ENCODE data around the gene CLCA2. TPM values are rescaled to one million over a fixed set of nuclear protein-coding genes. Genes with fewer than 3 reads are reported as not detected.

Gene CLCA2
- polyA plus RNA-seq, 1 donor, result not detected

DNA sequence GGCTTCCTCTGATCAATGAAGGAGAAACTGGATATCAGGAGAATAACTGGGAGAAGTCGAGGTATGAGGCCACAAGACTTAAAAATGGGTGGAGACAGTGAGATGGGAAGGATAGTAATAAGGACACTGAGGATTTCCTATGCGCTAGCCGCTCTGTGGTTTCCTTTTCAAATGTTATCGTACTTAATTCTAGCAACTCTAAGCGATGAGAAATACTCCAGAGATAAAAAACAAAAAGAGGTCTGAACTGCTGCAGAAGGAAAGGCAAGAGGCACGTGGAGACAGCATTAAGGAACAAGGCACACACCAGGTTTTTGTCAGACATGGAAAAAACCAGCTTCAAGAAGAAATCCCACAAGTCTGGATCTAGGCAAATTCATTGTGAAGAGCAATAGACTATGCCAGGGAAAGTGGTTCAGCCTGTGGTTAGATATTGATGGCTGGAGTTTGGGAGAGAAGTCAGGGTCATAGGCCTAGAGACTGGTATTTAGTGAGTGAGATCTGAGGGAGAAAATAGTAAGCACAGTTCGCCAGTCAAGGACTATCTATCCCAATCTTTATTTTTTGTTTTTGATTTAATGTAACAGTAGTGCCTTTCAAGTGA, 5.3 kb downstream of the CLCA2 start:
- no peak for DNase-seq (ENCODE audit: low read depth)

GRCh38 chr1:86429835-86430234, 5.9 kb downstream of the CLCA2 start:
- DNase-seq (ENCODE audit: low read depth), result no peak

GRCh38 chr1:86430376-86430775, 6.4 kb downstream of the CLCA2 start:
- no peak for DNase-seq (ENCODE audit: low read depth)

DNA sequence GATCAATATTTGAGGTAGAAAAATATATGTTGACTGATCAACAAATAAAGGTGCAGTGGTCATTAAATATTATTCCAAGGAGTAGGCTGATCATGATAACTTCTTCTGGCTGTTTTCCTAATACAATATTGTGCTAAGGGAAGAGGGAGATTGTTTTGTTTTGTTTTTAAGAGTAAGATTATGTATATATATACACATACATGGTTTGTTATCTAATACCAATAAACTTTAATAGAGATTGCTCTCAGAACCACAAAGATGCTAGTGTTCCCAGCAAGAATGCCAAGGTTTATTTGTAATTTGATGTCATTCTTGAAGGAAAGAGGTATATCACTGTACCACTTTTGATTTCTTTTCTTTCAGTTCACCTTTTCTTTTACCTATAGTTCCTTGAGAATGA, 10.1 kb downstream of the CLCA2 start:
- no peak for DNase-seq (ENCODE audit: low read depth)

GRCh38 chr1:86435327-86435726, 11.4 kb downstream of the CLCA2 start:
- no peak for DNase-seq (ENCODE audit: low read depth)

DNA sequence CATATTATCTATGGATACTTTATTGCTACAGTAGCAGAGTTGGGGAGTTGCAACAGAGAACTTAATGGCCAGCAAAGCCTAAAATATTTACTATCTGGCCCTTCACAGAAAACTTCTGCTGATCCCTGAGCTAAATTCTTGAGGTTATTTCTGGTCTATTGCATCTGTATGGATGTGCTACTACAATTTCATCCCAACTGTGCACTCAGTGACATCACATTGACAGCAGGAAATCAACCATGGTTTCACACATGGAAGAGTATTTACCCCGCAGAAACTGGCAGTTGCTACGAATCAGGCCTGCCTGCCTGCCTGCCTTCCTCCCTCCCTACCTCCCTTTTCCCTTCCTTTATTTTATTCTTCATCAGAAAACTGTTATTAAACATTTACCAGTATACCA, 12.1 kb downstream of the CLCA2 start:
- no peak for DNase-seq (ENCODE audit: low read depth)

DNA sequence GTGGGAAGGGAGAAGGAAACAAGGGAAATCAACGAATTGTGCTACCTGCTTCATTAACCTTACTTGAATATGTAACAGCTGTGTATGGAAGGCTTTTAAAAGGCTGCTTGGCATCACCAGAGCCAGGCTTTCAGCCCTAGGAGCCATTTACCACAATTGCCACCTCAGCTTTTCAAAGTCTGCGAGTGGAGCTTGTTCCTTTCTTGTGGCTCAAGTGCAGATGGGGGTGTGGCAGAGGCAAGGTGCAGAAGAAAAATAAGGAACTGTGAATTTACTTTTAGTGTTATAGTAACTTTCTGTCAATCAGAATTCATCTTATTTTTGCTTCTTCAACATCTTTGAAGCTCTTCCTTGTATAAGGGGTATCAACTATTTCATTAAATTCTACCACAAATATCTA, 17.6 kb downstream of the CLCA2 start:
- DNase-seq (ENCODE audit: low read depth), result no peak

DNA sequence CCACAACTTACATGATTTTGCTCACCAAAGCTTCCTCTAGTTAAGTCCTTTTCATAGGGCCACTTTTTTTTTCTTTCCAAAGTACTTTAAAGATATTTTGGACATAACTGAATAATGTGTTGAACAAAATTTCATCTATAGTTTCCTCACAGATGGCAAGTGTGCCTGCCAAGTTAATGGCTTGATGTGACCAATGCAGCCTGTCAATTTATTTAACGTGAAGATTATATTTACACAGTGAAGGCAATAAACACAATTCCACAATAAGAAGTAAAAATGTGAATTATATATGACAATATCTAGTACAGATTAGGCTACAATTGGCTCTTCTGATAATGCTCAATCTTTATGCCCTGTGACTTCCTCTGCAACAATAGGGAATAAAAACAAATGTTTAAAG, 18.0 kb downstream of the CLCA2 start:
- no peak for DNase-seq (ENCODE audit: low read depth)

DNA sequence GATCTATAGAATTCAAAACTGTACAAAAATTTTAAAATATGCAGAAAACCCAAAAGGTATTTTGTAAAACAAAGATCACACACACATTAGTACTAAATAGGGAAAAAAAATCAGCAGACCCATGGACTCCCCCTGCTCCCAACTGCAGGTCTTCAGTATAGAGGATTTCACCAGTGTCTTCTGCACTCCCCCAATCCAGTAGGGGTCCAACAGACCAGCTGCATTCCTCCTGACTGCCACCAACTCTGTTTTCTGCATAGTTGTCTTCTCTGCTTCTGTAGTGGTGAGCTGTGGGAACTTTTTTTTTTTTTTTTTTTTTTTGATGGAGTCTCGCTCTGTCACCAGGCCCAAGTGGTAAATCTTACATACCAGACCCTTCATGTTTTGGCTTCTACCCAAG, 21.9 kb downstream of the CLCA2 start:
- DNase-seq (ENCODE audit: low read depth), result no peak

DNA sequence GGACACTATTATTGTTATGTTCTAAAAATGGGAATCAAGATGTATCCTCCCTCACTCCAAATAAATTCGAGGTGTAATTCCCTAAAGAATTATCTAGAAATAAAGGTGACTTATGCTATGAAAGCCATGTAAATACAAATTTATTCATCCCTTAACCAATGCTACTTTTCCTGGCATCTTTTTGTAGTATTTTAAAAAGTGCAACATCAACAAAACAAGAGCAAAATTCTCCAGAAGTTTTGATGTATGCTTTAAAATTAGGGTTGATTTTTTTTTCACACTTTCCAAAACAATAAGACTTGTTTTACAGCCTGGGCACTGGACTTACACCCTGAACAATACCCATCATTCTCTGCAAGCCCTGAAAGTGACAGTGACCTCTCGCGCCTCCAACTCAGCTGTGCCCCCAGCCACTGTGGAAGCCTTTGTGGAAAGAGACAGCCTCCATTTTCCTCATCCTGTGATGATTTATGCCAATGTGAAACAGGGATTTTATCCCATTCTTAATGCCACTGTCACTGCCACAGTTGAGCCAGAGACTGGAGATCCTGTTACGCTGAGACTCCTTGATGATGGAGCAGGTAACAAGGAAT, 23.3 kb downstream of the CLCA2 start:
- DNase-seq (ENCODE audit: low read depth), result no peak

- no peak for DNase-seq (ENCODE audit: low read depth)
These were observed 24.7 kb downstream of the CLCA2 start for GRCh38 chr1:86448670-86449069.

DNA sequence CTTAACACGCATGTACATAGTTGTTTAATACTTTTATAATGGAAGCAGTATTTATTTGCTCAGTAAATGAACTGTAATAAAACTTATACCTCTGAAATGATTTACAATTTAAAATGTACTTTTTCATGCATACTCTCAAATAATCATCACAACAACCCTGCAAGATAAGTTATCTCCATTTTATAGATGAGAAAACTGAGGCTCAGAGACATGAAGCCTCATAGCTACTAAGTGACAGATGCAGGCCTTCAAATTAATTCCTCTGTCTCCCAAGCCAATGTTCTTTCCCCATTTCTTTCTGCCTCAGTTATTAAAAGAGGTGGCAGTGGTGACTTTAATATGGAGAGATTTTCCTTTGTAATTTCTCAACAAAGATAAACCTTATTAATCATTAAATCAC, 25.1 kb downstream of the CLCA2 start:
- no peak for DNase-seq (ENCODE audit: low read depth)

- no peak for DNase-seq (ENCODE audit: low read depth)
These were observed 26.9 kb downstream of the CLCA2 start for GRCh38 chr1:86450847-86451246.

DNA sequence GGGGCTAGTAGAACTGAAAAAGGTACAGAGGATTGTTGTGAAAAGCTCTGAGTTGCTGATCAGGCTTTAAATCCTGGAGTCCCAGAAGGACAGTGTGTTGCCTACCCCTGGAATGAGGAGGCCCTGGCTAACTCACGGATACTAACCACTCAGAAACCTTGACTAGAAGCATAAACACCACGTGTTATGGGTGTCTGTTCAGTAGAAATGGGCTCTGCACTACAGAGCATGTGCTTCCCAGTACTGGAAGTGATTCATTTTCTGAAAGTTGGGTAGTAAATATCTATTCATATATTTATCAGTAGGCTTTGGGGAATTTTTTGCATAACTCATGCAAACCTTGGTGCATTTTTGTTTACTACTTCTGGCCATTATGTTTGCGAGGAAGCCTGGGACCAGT, 29.7 kb downstream of the CLCA2 start:
- no peak for DNase-seq (ENCODE audit: low read depth)

DNA sequence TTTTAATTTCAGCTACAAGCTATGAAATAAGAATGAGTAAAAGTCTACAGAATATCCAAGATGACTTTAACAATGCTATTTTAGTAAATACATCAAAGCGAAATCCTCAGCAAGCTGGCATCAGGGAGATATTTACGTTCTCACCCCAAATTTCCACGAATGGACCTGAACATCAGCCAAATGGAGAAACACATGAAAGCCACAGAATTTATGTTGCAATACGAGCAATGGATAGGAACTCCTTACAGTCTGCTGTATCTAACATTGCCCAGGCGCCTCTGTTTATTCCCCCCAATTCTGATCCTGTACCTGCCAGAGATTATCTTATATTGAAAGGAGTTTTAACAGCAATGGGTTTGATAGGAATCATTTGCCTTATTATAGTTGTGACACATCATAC, 31.1 kb downstream of the CLCA2 start:
- no peak for DNase-seq (ENCODE audit: low read depth)

GRCh38 chr1:86460998-86461397, 37.0 kb downstream of the CLCA2 start:
- DNase-seq (ENCODE audit: low read depth), result no peak

DNA sequence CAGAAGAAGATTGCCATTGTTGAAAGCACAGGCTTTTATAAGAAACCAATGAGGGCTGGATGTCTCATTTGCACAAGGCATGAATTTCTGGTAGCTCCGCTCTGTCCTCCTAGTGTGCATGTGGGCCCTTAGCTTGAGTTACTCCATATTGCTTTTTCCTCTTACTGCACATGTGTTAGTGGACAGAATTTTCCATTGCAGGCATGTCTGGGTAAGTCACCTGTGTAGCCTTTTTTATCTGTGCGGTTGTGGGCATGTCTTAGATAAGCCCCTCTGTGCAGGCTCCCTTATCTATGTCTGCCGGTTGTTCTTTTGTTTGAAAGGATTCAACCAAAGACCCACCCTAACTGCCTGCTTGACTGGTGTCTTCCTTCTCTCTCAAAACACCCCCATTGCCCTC, 37.5 kb downstream of the CLCA2 start:
- no peak for DNase-seq (ENCODE audit: low read depth)

GRCh38 chr1:86464819-86465218, 40.8 kb downstream of the CLCA2 start:
- no peak for DNase-seq (ENCODE audit: low read depth)

DNA sequence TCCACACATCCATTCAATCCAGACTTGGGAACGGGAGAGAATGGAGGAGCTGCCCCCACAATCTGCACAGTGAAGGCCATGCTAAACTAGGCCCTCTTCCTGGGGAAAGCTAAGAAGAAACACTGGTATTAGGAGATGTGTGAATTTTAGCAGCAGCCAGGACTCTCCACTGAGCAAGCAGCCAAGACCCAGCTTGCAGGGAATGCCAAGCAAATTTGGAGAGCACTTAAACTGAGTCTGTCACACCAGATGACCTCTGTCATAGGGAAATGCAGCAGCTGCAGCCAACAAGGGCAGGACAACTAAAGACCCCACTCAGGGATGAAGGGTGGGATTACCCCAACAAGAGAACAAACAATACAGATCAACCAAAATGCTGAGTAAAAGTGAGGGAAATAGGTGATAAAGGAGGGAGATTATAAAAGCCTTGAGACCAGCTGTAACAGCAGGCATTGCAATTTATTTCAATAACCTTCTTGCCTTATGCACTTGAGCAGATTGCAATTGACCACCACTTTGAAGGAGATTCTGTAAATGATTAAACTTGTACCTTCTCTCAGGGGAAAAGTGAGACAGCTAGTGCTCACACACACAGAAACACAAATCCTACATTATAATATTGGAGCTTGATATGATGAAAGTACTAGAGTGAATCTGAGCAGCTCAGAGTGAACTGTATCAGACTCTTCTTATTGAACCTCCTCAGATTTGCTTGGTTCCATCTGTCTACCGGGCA, 42.3 kb downstream of the CLCA2 start:
- no peak for DNase-seq (ENCODE audit: low read depth)

DNA sequence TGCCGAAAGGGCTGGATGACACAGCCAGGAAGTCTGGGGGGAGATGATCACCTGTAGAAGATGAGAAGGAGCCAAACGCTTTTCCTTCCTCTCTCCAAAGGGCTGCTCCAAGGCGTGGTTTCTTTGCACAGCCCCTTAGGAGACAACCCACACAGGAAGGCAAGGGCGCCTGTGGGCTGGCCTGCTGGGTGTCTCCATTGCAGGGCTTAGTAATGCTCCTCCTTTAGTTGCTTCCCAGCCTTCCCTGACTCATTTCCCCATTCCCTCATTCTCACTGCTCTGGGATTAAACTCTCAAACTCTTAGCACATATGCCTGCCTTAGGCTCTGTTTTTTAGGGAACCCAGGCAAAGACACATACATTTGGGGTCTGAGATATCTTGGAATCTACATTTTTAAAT, 43.0 kb downstream of the CLCA2 start:
- DNase-seq (ENCODE audit: low read depth), result no peak

- DNase-seq (ENCODE audit: low read depth), result no peak
These were observed 44.6 kb downstream of the CLCA2 start, which contains the start of gene CLCA1 for GRCh38 chr1:86468501-86468977. CLCA1 (plus strand) TSS chr1:86468927; CDS start chr1:86468972, 45 bp downstream.

DNA sequence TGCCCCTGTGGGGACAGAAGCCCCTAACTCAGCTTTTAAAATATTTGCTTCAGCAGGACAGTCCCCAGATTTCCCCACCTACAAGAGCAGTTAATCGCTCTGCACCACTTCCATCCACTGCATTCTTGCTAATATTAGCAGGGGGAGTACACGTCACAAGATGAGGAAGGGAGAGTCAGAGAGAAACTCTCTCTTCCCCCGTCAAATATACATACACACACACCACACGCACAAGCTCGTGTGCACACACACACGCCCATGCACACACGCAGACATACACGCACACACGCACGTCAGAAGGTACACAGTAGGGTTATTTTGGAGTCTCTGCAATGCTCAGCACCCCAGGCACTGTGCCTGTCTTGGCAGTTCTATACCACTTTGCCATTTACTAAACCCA, 46.9 kb downstream of the CLCA2 start:
- DNase-seq (ENCODE audit: low read depth), result no peak

GRCh38 chr1:86471291-86471690, 47.3 kb downstream of the CLCA2 start:
- no peak for DNase-seq (ENCODE audit: low read depth)
